RWPE1 (cell line): ENCODE measurements around the gene KCNK13.

Experiments used
- CTCF ChIA-PET: fragments of 350-600 bp; sonication (Branson Sonifier 250); formaldehyde crosslinking; extraction: SDS; loops from one replicate; lab custom pipeline; 2021; lab: Yijun Ruan, JAX
- POLR2A ChIA-PET: fragments of 400-600 bp; formaldehyde crosslinking; extraction: SDS; loops from one replicate; lab custom pipeline; 2020; ENCODE audit warnings: antibody characterized with exemption; ENCODE audit not compliant: low non-redundant PET; lab: Yijun Ruan, JAX
- DNase-seq: peaks from one replicate; pipeline ENCODE4 v3.0.0; 2012; ENCODE audit warnings: low spot score
- H3K27ac ChIP-seq: fragments of 450-650 bp; 2 replicates; pipeline ENCODE4 v1.5.1; 2017
- CTCF ChIP-seq: fragments of 450-650 bp; conservative IDR thresholded peaks from 2 replicates; pipeline ENCODE4 v1.5.1; 2017; ENCODE audit warnings: low read depth, mild to moderate bottlenecking

Gene KCNK13

GRCh38 chr14:90034156-90034555, 27.6 kb upstream of the KCNK13 start:
- ChIA-PET POLR2A (no interaction called here), CTCF (interaction anchor here (0.6 kb wide), 1 partner anchor 62 kb away, joined by 3 read pairs; no protein-coding TSS in a partner anchor)
- H3K27ac ChIP-seq = no peak overlapping the region
- DNase-seq = no peak
- no peak for TF ChIP-seq CTCF

GRCh38 chr14:90034835-90035525, 26.8 kb upstream of the KCNK13 start:
- TF ChIP-seq CTCF = no peak
- no peak overlapping the region for H3K27ac ChIP-seq
- CTCF ChIA-PET = interaction anchor here (0.6 kb wide), 1 partner anchor 63 kb away, joined by 3 read pairs; no protein-coding TSS in a partner anchor
- no peak for DNase-seq
- POLR2A ChIA-PET = no interaction called here

GRCh38 chr14:90039253-90040010, 22.4 kb upstream of the KCNK13 start:
- no peak for TF ChIP-seq CTCF
- POLR2A ChIA-PET = no interaction called here
- CTCF ChIA-PET = no interaction called here
- H3K27ac ChIP-seq = no peak overlapping the region
- no peak for DNase-seq

DNA sequence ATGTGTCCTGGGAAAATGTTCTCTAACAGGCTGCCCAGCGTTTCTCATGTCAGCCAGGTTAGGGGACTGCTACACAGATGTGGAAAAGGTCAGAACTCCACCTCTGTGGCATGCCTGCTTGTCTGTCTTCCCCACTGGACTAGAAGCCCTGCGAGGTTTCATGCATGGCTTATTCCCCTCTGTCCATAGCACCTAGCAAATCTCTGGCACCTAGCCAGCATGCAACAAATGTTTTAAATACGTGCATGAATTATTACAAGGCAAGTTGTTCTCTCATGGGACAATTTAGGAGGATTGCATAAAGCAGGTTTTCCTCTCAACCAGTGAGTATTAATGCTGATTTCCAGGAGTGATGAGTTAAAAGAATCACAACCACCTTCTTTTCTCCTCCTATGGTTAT, 21.4 kb upstream of the KCNK13 start:
- DNase-seq = no peak
- ChIA-PET CTCF (no interaction called here), POLR2A (no interaction called here)
- no peak overlapping the region for H3K27ac ChIP-seq
- TF ChIP-seq CTCF = no peak

GRCh38 chr14:90042496-90043252, 19.1 kb upstream of the KCNK13 start:
- no peak for TF ChIP-seq CTCF
- CTCF ChIA-PET = no interaction called here
- no peak overlapping the region for H3K27ac ChIP-seq
- DNase-seq = no peak
- POLR2A ChIA-PET = no interaction called here

DNA sequence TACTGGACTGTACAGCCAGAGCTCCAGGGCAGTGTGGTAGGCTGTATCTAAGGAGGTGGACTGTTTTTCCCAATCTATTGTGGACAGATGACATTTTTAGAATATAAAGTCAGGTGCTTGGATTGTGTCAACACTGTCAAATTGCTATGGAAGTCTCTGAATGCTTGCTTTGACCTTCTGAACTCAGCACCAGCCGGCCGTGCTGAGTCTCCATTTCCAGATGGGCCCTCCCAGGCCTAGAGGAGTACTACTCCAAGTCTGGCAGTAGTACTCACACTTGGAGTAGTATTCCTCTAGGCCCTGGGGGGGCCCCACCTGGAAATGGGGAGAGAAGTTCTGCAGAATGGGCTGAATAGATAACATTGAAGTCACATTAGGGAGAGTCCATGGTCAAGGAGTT, 16.2 kb upstream of the KCNK13 start:
- ChIA-PET POLR2A (no interaction called here), CTCF (no interaction called here)
- H3K27ac ChIP-seq = no peak overlapping the region
- TF ChIP-seq CTCF = no peak
- DNase-seq = no peak
